HUES48 (cell line): ENCODE data around the gene PCDHGA10.
"Not testable (repeated sequence)": the region's sequence is repeated elsewhere in the genome, so short reads cannot be mapped to it uniquely, and the experiment has no call there.

Source experiments
- H3K27ac ChIP-seq: one replicate; pipeline ENCODE4 v1.7.0; 2013; ENCODE audit warnings: low read depth, low read length, inconsistent platforms
- H3K27me3 ChIP-seq: 2 replicates; pipeline ENCODE4 v1.6.1; 2013; ENCODE audit warnings: mild to moderate bottlenecking, low read length; ENCODE audit not compliant: control insufficient read depth, insufficient read depth
- H3K36me3 ChIP-seq: 2 replicates; pipeline ENCODE4 v1.6.1; 2013; ENCODE audit warnings: low read length; ENCODE audit not compliant: control insufficient read depth, insufficient read depth
- H3K4me1 ChIP-seq: 2 replicates; pipeline ENCODE4 v1.6.1; 2013; ENCODE audit warnings: mild to moderate bottlenecking, low read length; ENCODE audit not compliant: control insufficient read depth, insufficient read depth
- H3K4me3 ChIP-seq: 2 replicates; pipeline ENCODE4 v1.5.1; 2013; ENCODE audit warnings: mild to moderate bottlenecking, low read depth, low read length
- H3K9ac ChIP-seq: 2 replicates; pipeline ENCODE4 v1.6.1; 2013; ENCODE audit warnings: mild to moderate bottlenecking, low read depth, low read length, moderate library complexity
- H3K9me3 ChIP-seq: 2 replicates; pipeline ENCODE4 v1.6.1; 2013; ENCODE audit warnings: low read length; ENCODE audit not compliant: control insufficient read depth, insufficient read depth

PCDHGA10 gene

DNA sequence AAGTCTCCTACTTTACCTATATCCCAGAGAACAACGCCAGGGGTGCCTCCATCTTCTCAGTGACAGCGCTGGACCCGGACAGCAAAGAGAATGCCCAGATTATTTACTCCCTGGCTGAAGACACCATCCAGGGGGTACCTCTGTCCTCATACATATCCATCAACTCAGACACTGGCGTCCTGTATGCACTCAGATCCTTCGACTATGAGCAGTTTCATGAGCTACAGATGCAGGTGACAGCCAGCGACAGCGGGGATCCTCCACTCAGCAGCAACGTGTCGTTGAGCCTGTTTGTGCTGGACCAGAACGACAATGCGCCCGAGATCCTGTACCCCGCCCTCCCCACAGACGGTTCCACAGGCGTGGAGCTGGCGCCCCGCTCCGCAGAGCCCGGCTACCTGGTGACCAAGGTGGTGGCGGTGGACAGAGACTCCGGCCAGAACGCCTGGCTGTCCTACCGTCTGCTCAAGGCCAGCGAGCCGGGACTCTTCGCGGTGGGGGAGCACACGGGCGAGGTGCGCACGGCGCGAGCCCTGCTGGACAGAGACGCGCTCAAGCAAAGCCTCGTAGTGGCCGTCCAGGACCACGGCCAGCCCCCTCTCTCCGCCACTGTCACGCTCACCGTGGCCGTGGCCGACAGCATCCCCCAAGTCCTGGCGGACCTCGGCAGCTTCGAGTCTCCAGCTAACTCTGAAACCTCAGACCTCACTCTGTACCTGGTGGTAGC, 1.9 kb downstream of the PCDHGA10 start:
- peaks cover 13% of the 10 kb centered on the region for H3K9me3 ChIP-seq
- H3K27ac ChIP-seq, H3K4me3 ChIP-seq, H3K9ac ChIP-seq, H3K4me1 ChIP-seq, H3K36me3 ChIP-seq: not testable (repeated sequence)
- peaks cover 13% of the 10 kb centered on the region for H3K27me3 ChIP-seq

DNA sequence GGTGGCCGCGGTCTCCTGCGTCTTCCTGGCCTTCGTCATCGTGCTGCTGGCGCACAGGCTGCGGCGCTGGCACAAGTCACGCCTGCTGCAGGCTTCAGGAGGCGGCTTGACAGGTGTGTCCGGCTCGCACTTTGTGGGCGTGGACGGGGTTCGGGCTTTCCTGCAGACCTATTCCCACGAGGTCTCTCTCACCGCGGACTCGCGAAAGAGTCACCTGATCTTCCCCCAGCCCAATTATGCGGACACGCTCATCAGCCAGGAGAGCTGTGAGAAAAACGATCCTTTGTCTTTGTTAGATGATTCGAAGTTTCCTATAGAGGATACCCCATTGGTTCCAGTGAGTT, 2.5 kb downstream of the PCDHGA10 start:
- H3K4me1 ChIP-seq, H3K27ac ChIP-seq, H3K4me3 ChIP-seq, H3K36me3 ChIP-seq, H3K9ac ChIP-seq: not testable (repeated sequence)
- Histone ChIP-seq H3K9me3 (peaks cover 14% of the 10 kb centered on the region), H3K27me3 (peaks cover 13% of the 10 kb centered on the region)

- H3K4me3 ChIP-seq: peak within 1 kb of the TSS; percentile 75
- peaks cover 20% of the 10 kb centered on the region for H3K27me3 ChIP-seq
- not testable (repeated sequence) for H3K36me3 ChIP-seq, H3K4me1 ChIP-seq
- H3K27ac ChIP-seq: peak within 1 kb of the TSS; percentile 69
- H3K9me3 ChIP-seq: peaks cover 33% of the 10 kb centered on the region
- peak within 1 kb of the TSS; percentile 64; the same call in 1 of the 2 replicates for H3K9ac ChIP-seq
These were observed 4.8 kb downstream of the PCDHGA10 start, which contains the start of gene PCDHGB7 for GRCh38 chr5:141417494-141418172. TSS of gene PCDHGB7 (plus strand) at chr5:141417677. CDS start at chr5:141417860, 183 bp downstream.

- Histone ChIP-seq H3K36me3 (no peaks in the 10 kb centered on the region), H3K27me3 (peaks cover 20% of the 10 kb centered on the region), H3K9me3 (peaks cover 40% of the 10 kb centered on the region), H3K9ac (no peak overlapping the region), H3K4me1 (no peaks in the 10 kb centered on the region), H3K27ac (no peak overlapping the region), H3K4me3 (no peak overlapping the region; the same call in 1 of the 2 replicates)
These were observed 6.5 kb downstream of the PCDHGA10 start for GRCh38 chr5:141419074-141419880.

DNA sequence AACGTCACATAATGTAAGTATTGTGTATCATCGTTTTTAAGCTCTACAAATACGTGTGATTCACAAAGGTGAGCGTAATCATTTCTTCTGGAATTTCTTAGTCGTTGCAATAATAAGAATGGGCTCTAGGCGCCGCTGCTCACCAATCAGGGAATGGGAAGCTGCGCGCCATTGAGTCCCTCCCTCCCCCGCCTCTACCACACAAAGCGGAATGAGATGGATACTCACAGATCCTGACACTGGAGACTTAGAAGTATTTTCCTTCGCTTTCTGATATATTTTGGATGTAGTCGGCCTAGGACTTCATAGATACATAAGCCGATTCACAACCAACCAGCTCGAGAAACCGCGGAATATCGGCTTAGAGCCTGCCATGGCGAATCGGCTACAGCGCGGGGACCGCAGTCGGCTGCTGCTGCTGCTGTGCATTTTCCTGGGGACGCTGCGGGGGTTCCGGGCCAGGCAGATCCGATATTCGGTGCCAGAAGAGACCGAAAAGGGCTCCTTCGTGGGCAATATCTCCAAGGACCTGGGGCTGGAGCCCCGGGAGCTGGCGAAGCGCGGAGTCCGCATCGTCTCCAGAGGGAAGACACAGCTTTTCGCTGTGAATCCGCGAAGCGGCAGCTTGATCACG, 8.2 kb downstream of the PCDHGA10 start, which contains the start of gene PCDHGA11:
PCDHGA11 (plus strand) TSS at position 197 of the 634 bp plus-strand sequence; CDS start at position 374, 177 bp downstream.
- Histone ChIP-seq H3K4me3 (peak within 1 kb of the TSS; percentile 58), H3K4me1 (no peaks in the 10 kb centered on the region), H3K27ac (no peak within 1 kb of the TSS), H3K9ac (no peak within 1 kb of the TSS), H3K27me3 (peaks cover 20% of the 10 kb centered on the region), H3K36me3 (no peaks in the 10 kb centered on the region), H3K9me3 (peaks cover 46% of the 10 kb centered on the region)

- H3K9ac ChIP-seq: no peak overlapping the region
- H3K27me3 ChIP-seq: peaks cover 20% of the 10 kb centered on the region
- H3K4me3 ChIP-seq: peak overlapping the region; percentile 58
- no peak overlapping the region for H3K27ac ChIP-seq
- H3K36me3 ChIP-seq: 0 out of 2 replicates have a peak, but pooled peaks cover 3% of the 10 kb centered on the region
- H3K9me3 ChIP-seq: peaks cover 49% of the 10 kb centered on the region
- H3K4me1 ChIP-seq: no peaks in the 10 kb centered on the region
These were observed 8.7 kb downstream of the PCDHGA10 start for GRCh38 chr5:141421489-141421855.

DNA sequence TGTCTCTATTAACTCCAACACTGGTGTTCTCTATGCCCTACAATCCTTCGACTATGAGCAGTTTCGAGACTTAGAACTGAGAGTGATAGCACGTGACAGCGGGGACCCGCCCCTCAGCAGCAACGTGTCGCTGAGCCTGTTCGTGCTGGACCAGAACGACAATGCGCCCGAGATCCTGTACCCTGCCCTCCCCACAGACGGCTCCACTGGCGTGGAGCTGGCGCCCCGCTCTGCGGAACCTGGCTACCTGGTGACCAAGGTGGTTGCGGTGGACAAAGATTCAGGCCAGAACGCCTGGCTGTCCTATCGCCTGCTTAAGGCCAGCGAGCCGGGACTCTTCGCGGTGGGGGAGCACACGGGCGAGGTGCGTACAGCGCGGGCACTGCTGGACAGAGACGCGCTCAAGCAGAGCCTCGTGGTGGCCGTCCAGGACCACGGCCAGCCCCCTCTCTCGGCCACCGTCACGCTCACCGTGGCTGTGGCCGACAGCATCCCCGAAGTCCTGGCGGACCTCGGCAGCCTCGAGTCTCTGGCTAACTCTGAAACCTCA, 10.0 kb downstream of the PCDHGA10 start:
- Histone ChIP-seq H3K4me1 (no peaks in the 10 kb centered on the region), H3K36me3 (0 out of 2 replicates have a peak, but pooled peaks cover 4% of the 10 kb centered on the region)

GRCh38 chr5:141427783-141428426, 15.1 kb downstream of the PCDHGA10 start:
- no peak overlapping the region for H3K4me3 ChIP-seq
- H3K36me3 ChIP-seq: 0 out of 2 replicates have a peak, but pooled peaks cover 4% of the 10 kb centered on the region
- H3K4me1 ChIP-seq: no peaks in the 10 kb centered on the region
- no peak overlapping the region for H3K27ac ChIP-seq
- no peaks in the 10 kb centered on the region for H3K27me3 ChIP-seq
- H3K9me3 ChIP-seq: peaks cover 61% of the 10 kb centered on the region
- H3K9ac ChIP-seq: no peak overlapping the region

More for the DNA sequence above, 10.0 kb downstream of the PCDHGA10 start:
- Histone ChIP-seq H3K27me3 (peaks cover 20% of the 10 kb centered on the region), H3K27ac (no peak overlapping the region), H3K9me3 (peaks cover 62% of the 10 kb centered on the region), H3K4me3 (no peak overlapping the region), H3K9ac (no peak overlapping the region)

DNA sequence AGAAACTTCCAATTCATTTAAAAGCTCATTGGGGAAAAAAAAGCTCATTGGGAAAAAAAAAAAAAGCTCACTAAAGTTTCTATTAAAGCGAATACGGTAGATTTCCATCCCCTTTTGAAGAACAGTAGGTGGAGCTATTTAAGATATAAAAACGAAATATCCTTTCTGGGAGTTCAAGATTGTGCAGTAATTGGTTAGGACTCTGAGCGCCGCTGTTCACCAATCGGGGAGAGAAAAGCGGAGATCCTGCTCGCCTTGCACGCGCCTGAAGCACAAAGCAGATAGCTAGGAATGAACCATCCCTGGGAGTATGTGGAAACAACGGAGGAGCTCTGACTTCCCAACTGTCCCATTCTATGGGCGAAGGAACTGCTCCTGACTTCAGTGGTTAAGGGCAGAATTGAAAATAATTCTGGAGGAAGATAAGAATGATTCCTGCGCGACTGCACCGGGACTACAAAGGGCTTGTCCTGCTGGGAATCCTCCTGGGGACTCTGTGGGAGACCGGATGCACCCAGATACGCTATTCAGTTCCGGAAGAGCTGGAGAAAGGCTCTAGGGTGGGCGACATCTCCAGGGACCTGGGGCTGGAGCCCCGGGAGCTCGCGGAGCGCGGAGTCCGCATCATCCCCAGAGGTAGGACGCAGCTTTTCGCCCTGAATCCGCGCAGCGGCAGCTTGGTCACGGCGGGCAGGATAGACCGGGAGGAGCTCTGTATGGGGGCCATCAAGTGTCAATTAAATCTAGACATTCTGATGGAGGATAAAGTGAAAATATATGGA, 17.7 kb downstream of the PCDHGA10 start, which contains the start of gene PCDHGA12:
PCDHGA12 (plus strand) TSS at position 176 of the 782 bp plus-strand sequence; CDS start at position 429, 253 bp downstream.
- 0 out of 2 replicates have a peak, but pooled peaks cover 4% of the 10 kb centered on the region for H3K36me3 ChIP-seq
- H3K27ac ChIP-seq: no peak within 1 kb of the TSS
- peaks cover 51% of the 10 kb centered on the region for H3K9me3 ChIP-seq
- no peak within 1 kb of the TSS for H3K4me3 ChIP-seq
- no peaks in the 10 kb centered on the region for H3K27me3 ChIP-seq
- H3K4me1 ChIP-seq: no peaks in the 10 kb centered on the region
- H3K9ac ChIP-seq: no peak within 1 kb of the TSS
